Kasumi-1 (cell line): ENCODE results near the gene RELT.

ENCODE experiments used
- DNase-seq, 2 experiments: peaks; one replicate each; lab custom pipeline; 2025; lab: John Stamatoyannopoulos, UW

RELT gene

DNA sequence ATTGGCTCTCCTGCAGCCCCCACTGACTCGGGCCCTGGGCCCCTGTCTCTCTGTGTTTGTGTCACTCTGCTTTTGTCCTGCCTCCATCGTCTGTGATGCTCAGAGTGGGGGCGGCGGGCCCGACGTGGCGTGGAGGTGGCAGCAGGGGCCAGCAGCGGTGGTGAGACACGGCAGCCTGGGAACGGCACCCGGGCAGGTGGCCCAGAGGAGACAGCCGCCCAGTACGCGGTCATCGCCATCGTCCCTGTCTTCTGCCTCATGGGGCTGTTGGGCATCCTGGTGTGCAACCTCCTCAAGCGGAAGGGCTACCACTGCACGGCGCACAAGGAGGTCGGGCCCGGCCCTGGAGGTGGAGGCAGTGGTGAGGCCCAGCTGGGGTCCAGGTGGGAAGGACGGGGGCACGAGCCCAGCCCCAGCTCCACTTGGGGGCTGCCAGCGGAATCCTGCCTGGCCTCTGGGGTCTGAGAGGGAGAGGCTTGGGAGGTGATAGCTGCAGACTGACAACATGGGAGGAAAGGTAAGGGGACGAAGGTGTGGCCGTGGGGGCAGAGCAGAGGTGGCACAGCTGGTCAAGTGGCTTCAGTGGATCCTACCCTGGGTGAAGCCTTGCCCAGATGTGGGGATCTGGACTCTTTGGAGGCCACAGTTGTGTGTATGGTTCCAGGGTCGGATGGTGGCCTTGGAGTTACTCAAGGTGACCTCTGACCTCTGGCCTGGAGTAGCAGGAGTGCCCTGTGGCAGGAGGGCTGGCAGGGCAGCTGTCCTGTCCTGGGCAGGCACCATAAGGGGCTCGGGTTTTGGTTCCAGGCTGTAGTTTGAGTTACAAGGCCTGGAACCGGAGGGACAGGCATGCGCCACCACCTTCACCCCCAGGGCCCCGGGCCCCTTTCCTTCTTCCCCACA, 16.2 kb downstream of the RELT start:
- no peak for DNase-seq

DNA sequence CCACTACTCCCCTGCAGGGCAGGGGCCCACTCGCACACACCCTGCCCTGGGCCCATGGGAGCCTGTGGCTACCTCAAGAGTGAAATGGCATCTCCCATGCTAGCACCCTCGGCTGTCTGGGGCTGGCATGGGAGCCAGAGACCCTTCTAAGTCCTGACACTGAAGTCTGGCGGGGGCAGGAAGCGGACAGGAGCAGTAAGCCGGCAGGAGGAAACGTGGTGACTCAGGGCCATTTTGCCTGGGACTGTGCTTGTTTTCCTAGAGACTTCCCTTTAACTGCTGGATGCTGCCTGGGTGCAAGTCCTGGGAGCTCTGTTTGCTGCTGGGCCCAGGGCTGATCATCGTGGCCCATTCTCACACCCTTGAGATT, 16.8 kb downstream of the RELT start:
- peak; percentile 15 to 38 for DNase-seq

DNA sequence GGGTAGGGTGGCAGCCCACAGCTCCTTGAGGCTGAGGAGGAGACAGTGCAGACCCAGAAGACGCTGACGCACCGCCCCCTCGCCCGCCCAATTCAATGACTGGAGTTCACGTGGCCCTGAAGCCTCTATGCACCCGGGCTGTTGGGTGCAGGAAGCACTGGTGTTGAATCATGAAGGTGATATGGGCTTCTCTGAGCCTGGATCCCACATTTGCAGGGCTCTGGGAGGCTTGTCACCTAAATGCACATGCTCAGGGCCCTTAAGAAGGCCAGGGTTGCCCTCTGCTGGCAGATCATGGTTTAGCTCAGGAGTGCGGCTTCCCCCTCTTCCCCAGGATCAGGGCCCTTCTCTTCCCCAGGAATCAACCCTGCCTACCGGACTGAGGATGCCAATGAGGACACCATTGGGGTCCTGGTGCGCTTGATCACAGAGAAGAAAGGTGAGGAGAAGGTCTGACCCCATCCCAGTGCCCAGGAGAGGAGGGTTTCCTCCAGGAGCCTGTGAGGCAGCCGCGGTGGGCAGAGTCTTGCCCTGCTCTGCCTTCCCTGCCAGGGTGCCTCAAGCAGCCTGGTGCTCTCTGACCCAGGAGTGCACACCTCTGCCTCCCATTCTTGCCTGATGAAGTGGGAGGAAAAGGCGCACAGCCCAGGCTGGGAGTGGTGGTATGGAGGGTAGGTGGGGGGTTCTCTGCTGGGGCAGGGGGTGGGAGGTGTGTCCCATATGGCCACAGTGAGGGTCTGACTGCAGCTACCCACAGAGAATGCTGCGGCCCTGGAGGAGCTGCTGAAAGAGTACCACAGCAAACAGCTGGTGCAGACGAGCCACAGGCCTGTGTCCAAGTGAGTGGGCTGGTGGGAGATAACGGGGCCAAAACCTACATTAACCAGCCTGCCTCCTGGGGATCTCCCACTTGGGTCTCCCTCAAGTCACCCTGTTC, 17.5 kb downstream of the RELT start:
- DNase-seq, result peak; percentile 77 to 82

DNA sequence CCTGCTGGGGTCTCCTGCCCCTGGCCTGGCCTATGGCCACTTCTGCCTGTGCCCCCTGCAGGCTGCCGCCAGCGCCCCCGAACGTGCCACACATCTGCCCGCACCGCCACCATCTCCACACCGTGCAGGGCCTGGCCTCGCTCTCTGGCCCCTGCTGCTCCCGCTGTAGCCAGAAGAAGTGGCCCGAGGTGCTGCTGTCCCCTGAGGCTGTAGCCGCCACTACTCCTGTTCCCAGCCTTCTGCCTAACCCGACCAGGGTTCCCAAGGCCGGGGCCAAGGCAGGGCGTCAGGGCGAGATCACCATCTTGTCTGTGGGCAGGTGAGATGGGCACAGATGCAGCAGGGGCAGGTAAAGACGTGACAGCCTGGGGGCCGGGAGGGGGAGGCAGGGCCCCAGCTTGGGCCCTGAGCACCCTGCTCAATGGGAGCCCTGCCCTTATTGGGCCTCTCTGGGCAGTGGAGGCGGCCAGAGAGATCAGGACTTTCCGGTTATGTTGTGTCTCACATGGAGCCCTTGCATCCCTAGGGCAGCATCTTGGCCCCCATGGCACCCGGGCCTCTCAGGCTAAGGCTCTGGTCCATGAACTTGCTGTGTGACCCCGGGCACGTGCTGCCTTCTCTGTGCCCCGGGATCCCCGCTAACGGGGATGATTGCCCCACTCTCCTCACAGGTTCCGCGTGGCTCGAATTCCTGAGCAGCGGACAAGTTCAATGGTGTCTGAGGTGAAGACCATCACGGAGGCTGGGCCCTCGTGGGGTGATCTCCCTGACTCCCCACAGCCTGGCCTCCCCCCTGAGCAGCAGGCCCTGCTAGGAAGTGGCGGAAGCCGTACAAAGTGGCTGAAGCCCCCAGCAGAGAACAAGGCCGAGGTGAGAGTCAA, 18.5 kb downstream of the RELT start:
- no peak for DNase-seq

DNA sequence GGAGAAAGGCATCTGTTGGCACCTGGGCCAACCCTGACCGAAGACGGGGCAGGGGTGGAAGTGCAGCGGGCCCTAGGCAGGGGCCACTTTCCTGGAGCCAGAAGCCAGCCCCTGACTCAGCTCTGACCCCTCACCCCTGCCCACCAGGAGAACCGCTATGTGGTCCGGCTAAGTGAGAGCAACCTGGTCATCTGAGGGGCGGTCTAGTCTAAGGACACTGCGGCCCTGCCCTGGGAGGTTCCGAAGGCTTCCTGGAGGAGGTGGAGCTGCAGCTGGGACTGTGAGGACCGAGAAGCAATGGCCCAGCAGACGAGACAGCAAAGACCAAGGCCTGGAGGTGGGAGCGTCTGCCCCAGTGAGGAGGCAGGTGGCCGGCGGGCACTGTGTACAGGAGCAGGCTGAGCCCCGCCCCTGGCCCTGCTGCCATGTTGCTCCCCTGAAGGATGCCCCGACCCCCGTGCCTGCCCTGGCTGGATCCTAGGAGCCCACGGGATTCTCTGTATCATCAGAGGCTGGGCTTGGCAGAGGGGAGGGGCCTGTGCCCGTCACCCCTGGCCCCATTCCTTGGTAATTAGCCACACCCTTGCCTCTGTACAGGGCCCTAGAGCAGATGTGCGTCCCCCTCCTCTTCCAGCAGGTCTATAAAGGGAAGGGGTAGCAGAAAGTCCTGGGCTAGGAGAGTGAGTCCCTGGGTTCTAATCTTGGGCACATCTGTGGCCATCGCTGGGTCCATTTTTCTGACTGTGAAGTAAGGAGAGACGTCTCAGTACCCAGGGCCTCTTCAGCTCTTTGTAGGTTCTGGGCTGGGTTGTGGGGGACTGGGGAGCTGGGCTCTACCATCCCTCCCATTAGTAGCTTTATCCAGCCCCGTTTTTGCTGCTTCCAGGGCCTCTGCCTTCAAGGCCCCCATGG, 19.4 kb downstream of the RELT start:
- DNase-seq, result no peak

DNA sequence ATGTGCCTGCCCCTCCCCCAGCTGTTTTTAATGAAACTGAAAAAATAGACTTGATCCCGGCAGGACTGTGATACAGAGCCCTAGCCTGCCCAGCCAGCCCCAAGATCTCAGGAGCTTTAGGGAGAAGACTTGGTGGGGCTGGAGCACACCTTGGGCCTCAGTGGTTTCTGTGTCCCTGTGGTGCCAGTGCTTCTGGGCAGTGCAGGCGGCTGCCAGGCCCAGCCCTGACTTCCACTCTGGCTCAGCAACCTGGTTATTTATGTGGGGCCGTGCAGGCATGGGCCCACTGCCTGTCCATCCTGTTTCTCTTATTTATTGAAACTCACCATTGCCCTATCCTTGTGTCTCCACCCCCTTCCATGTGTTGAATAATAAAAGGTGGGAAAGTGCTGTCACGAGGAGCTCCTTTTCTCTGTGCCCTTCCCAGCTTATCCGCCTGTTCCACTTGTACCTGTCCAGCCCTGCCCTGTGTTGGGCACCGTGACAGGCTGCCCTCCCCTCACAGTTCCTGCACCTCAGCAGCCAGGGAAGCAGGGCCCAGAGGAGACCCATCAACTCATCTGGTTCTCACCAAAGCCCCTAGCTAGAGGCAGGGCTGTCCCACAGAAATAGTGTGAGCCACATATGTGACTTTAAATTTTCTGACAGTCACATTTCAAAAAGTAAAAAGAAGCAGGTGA, 20.2 kb downstream of the RELT start:
- DNase-seq, result no peak

DNA sequence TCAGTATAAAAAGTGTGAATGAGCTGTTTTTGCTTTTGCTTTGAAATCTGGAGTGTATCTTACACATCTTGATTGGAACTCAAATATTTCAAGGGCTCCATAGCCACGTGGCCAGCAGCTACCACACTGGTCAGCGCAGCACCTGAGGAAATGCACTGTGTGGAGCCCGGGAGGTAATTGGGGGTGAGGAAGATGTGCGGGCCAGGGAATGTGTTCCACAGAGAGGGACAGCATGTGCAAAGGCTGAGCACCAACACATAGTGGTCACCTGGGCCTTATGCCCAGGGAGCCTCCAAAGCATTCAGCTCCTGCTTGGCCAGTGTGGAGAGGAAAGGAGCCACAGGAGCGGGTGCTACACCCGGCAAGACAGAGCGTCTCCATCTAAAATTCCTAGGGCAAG, 20.8 kb downstream of the RELT start:
- DNase-seq, result no peak

DNA sequence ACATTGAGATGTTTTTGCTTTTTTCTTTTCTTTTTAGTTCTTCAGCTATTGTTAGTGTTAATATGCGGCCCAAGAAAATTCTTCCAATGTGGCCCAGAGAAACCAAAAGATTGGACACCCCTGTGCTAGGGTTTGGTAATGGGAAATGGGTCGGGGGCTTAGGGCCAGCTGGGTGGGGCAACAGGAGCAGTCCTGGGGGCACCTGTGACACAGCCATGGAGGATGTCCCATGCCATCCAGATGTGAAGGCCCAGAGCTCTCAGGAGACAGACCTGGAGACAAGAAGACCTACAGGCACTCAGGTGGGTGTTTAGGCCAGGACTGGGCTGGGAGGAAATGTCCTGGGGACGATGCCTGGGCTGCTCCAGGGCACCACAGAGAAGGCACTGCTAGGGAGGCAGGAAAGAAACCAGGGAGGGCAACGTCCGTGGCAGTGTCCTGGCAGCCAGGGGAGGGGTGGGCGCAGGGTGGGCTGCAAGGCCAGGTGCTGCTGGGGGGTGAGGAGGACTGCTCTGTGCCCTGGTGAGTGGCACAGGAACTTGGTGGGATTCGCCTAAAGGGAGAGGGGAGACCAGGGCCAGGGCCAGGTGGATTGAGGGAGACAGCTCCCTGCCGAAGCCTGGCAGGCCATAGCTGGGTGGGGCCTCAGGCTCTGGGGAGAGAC, 21.4 kb downstream of the RELT start:
- DNase-seq, result no peak

DNA sequence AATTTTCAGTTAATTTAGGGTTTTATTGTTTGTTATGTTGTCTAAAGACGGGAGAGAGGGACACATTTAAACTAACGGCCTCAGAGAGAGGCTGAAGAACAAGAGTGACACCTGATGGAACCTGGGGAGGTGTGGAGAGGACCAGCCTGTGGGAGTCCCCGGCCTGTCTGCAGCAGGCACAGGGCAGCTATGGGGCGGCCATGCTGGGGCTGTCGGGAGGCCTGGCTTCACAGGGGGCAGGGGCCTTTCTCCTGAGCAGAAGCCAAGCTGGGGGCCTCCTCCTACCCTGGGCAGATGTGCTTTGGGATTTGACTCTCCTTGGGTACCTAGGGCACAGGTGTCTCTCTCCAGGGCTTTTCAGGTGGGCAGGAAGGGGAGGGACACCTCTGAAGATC, 21.9 kb downstream of the RELT start:
- no peak for DNase-seq

DNA sequence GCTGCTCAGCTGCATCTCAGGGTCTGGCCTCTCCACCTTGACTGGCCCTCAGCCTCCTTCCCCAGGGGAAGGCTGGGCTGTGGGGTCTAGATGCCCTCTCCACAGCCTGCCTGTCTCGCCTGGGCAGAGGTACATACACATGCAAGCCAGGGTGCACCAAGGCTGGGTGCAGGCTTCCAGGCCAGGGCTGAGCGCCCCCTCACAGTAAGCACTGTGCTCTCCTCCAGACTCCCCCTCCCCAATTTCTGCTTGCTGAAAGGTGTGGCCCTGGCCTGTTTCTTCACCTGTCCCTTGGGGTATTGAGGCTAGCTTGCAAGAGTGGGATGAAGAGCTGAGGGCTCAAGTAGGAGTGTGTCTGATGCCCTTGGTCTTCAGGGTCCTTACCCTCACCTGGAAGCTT, 22.5 kb downstream of the RELT start:
- DNase-seq, result no peak

DNA sequence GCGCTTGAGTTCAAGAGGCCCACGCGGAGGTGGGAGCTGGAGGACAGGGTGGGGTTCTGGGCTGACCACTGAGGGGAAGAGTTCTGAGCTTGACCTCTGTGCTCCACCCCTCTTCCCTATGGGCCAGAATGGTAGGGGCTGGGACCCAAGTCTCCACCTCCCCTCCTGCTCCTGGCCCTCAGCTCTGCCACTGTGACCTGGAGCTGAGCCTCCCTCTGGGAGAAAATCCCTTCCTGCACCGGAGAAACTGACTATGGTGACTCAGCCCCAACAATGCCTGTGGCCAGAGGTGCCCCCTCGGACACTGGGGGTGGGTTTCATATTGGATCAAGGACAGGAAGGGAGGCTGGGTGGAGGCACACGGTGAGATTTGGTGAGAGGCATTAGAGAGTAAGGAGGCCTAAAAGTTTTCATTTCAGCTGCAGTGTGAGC, 23.0 kb downstream of the RELT start:
- DNase-seq, result no peak

DNA sequence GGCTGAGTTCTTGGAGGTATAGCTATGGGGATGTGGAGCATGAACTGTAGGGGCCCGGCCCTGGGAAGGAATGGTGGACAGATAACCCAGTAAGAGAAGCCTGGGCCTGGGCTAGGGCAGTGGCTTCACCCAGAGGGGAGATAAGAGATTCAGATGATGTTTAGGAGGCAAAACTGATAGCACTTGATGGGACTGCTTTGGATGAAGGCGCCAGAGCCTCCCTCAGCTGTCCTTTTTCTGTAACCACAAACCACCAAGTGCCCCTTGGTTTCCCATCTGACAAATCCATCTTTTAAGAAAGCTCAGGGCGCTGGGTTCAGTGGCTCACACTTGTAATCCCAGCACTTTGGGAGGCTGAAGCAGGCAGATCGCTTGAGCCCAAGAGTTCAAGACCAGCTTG, 23.4 kb downstream of the RELT start:
- DNase-seq, result no peak

DNA sequence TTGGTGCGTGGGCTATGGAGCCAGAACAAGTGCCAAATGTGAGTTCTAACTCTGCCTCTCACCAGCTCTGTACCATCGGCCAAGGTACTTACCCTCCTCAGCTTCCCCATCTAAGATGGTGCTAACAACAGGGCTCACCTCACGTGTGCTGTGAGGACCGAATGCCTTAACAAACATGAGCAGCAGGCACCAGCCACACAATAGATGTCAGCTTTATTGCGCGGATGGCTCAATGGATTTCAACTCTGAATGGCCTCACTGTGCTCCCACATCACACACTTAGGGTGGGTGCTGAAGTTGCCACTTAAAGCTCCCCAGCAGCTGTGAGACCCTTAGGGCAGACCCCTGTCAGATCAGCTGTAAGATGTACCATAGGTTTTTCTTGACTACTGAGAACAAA, 24.1 kb downstream of the RELT start:
- no peak for DNase-seq

DNA sequence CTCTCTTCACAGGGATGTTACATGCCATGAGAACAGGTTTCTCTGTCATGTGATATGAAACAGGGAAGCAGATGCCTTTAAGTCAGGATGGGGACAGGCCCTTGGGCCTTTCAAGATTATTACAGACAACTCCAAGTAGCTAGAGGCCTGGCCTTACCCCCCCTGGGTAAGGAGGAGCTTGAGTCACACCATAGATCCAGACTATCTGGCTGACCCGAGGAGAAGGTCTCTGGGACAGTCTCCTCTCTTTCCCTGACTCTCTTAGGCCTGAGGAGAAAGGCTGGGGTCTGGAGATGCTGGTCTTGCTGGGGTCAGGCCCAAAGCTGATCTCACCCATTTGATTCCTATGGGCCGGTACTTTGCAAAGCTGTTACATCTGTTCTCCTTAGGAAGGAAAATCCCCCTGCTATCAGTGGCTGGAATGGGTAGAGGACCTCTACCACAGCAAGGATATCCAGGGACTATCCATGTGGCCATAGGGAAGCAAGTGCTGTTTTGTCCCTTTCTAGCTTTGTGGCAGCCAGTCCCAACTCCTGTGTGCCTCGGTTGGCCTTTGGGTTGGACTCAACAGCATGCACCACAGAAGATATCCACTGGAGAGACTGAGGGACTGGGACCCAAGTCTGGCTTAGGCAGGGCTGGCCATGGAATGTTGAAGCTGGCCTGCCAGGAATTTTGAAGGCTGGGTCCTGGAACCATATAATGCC, 25.2 kb downstream of the RELT start:
- DNase-seq, result no peak

DNA sequence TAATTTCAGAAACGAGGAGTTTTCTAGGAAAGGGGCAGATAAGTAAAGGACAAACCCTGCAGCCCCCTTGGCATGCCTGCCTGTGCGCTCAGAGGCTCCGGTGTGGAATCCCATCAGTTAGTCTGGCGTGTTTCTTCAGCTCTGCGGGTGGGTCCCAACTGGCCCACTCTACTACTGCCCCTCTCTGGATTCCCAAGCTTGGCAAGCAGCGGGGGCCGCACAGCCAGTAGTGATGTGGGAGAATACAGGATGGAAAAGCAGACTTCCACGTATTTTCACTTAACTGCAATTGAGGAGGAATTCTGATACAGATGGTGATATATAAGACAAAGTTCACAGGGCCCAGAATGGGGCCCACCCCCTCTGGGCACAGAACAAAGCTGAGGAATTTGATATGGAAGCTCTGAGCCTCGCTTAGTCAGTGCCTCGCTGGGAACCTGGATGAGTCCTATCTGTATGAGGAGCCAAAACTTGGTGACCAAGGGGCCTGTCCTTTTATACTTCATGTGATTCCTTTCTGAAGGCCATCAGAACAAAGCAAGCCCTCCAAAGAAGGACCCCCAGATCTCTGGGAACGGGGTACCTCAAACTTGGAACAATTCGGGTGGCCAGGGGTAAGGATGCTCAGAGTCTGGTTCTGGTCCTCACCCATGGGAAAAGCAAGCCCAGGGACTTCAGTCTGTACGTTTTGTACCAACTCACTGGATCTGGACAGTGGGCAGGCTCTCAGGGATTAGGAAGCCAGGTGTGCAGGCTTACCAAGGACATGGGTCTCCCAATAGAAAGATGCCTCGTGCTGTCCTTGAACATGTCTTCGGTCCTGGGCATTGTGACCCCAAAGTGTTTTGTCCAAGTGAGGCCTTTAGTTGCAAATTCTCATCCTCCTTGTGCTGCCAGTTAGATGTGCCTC, 26.0 kb downstream of the RELT start:
- DNase-seq, result no peak

DNA sequence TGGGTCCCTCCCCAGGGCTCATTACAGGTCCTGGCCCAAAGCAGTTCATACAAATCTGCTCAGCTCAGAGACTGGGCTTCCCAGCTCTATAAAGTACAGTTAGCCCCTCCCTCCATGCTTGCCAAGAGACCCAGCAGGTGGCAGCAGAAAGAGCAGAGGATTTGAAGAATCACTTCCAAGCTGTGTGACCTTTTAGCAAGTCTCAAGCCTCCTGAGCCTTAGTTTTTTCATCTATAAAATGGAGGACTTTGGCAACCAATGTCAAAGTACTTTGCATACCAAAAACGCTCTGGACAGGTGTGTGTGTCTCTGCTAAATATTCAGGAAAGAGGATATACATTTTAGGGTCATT, 26.6 kb downstream of the RELT start:
- DNase-seq, result peak; percentile 46 to 67

DNA sequence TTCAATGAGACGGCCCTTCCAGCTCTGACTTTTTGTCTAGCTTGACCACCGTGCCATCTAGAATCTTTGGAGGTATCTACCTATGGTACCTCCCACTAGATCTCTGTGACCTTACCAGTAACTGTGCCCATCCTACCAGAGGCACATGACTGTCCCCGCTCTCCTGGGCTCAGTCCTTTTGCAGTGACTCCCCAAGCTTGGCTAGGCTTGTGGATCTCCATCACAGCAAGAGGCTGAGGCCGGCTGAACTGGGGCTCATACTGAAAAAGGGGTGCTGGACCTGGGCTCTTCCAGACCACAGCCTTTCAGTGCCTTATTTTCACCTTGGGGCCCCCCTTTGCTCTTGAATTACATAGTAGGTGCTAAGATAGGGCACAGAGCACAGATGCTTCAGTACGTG, 27.3 kb downstream of the RELT start:
- no peak for DNase-seq

DNA sequence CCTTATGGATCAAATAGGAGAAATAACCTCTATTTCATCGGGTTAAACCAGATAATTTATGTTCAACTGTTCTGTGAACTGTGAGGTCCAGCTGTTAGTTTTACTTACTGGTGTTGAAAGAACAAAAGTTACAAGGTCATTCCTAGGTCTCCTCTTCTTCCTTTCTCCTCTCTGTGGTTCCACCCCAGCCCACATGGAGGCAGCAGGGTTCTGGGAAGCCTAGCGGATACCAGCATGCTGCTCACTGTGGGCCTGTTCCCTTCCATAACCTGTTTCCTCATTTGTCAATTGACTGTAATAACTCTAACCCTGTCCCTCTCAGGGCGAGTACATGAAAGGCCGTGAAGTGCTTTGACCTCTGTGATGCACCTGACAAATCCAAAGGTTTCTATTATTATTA, 27.8 kb downstream of the RELT start:
- DNase-seq, result peak; percentile 64 to 77
